ENCODE measurements around the gene PDZD7.

The PDZD7 gene

GRCh38 chr10:100985336-100985735, 45.6 kb downstream of the PDZD7 start:
- Histone ChIP-seq H3K4me1 (ENCODE audit: control insufficient read depth, insufficient read depth, low read length, poor library complexity, severe bottlenecking) (peaks cover 17% of the 10 kb centered on the region), H3K36me3 (ENCODE audit: control insufficient read depth, insufficient read depth, low read length) (peaks cover 24% of the 10 kb centered on the region), H3K27ac (ENCODE audit: insufficient read depth, low read length, poor library complexity, severe bottlenecking) (no peak overlapping the region), H3K27me3 (replicated peaks; ENCODE audit: control insufficient read depth, insufficient read depth, low read length, poor library complexity, severe bottlenecking) (no peaks in the 10 kb centered on the region), H3K4me3 (ENCODE audit: insufficient read depth, low read depth, low read length, poor library complexity, severe bottlenecking) (no peak overlapping the region), H3K9me3 (ENCODE audit: control insufficient read depth, low read length) (no peaks in the 10 kb centered on the region)
- DNase-seq, result no peak

- Histone ChIP-seq H3K9me3 (ENCODE audit: control insufficient read depth, low read length) (no peaks in the 10 kb centered on the region), H3K27ac (ENCODE audit: insufficient read depth, low read length, poor library complexity, severe bottlenecking) (no peak overlapping the region), H3K4me3 (ENCODE audit: insufficient read depth, low read depth, low read length, poor library complexity, severe bottlenecking) (no peak overlapping the region), H3K4me1 (ENCODE audit: control insufficient read depth, insufficient read depth, low read length, poor library complexity, severe bottlenecking) (peaks cover 17% of the 10 kb centered on the region), H3K27me3 (replicated peaks; ENCODE audit: control insufficient read depth, insufficient read depth, low read length, poor library complexity, severe bottlenecking) (no peaks in the 10 kb centered on the region), H3K36me3 (ENCODE audit: control insufficient read depth, insufficient read depth, low read length) (peaks cover 24% of the 10 kb centered on the region)
- no peak for DNase-seq
These were observed 46.2 kb downstream of the PDZD7 start for GRCh38 chr10:100984672-100985177.

- Histone ChIP-seq H3K4me1 (ENCODE audit: control insufficient read depth, insufficient read depth, low read length, poor library complexity, severe bottlenecking) (peaks cover 17% of the 10 kb centered on the region), H3K36me3 (ENCODE audit: control insufficient read depth, insufficient read depth, low read length) (peaks cover 25% of the 10 kb centered on the region), H3K27me3 (replicated peaks; ENCODE audit: control insufficient read depth, insufficient read depth, low read length, poor library complexity, severe bottlenecking) (no peaks in the 10 kb centered on the region), H3K4me3 (ENCODE audit: insufficient read depth, low read depth, low read length, poor library complexity, severe bottlenecking) (no peak overlapping the region), H3K9me3 (ENCODE audit: control insufficient read depth, low read length) (no peaks in the 10 kb centered on the region), H3K27ac (ENCODE audit: insufficient read depth, low read length, poor library complexity, severe bottlenecking) (no peak overlapping the region)
- no peak for DNase-seq
These were observed 46.9 kb downstream of the PDZD7 start for GRCh38 chr10:100983868-100984671.

GRCh38 chr10:100982916-100983830, 47.8 kb downstream of the PDZD7 start:
- no peak overlapping the region for H3K27ac ChIP-seq (ENCODE audit: insufficient read depth, low read length, poor library complexity, severe bottlenecking)

GRCh38 chr10:100981178-100981772, 49.7 kb downstream of the PDZD7 start:
- no peaks in the 10 kb centered on the region for H3K27me3 ChIP-seq (replicated peaks; ENCODE audit: control insufficient read depth, insufficient read depth, low read length, poor library complexity, severe bottlenecking)
- no peak for DNase-seq
- H3K36me3 ChIP-seq (ENCODE audit: control insufficient read depth, insufficient read depth, low read length), result peaks cover 28% of the 10 kb centered on the region

More at GRCh38 chr10:100982916-100983830, 47.8 kb downstream of the PDZD7 start:
- no peak for DNase-seq
- H3K4me1 ChIP-seq (ENCODE audit: control insufficient read depth, insufficient read depth, low read length, poor library complexity, severe bottlenecking), result peaks cover 15% of the 10 kb centered on the region
- H3K9me3 ChIP-seq (ENCODE audit: control insufficient read depth, low read length), result no peaks in the 10 kb centered on the region
- H3K36me3 ChIP-seq (ENCODE audit: control insufficient read depth, insufficient read depth, low read length), result peaks cover 28% of the 10 kb centered on the region
- no peak overlapping the region for H3K4me3 ChIP-seq (ENCODE audit: insufficient read depth, low read depth, low read length, poor library complexity, severe bottlenecking)
- no peaks in the 10 kb centered on the region for H3K27me3 ChIP-seq (replicated peaks; ENCODE audit: control insufficient read depth, insufficient read depth, low read length, poor library complexity, severe bottlenecking)

GRCh38 chr10:100980711-100981110, 50.2 kb downstream of the PDZD7 start:
- Histone ChIP-seq H3K27me3 (replicated peaks; ENCODE audit: control insufficient read depth, insufficient read depth, low read length, poor library complexity, severe bottlenecking) (no peaks in the 10 kb centered on the region), H3K4me3 (ENCODE audit: insufficient read depth, low read depth, low read length, poor library complexity, severe bottlenecking) (no peak overlapping the region), H3K27ac (ENCODE audit: insufficient read depth, low read length, poor library complexity, severe bottlenecking) (no peak overlapping the region), H3K4me1 (ENCODE audit: control insufficient read depth, insufficient read depth, low read length, poor library complexity, severe bottlenecking) (no peaks in the 10 kb centered on the region), H3K36me3 (ENCODE audit: control insufficient read depth, insufficient read depth, low read length) (peaks cover 28% of the 10 kb centered on the region), H3K9me3 (ENCODE audit: control insufficient read depth, low read length) (no peaks in the 10 kb centered on the region)
- no peak for DNase-seq

More at GRCh38 chr10:100981178-100981772, 49.7 kb downstream of the PDZD7 start:
- Histone ChIP-seq H3K27ac (ENCODE audit: insufficient read depth, low read length, poor library complexity, severe bottlenecking) (no peak overlapping the region), H3K4me3 (ENCODE audit: insufficient read depth, low read depth, low read length, poor library complexity, severe bottlenecking) (no peak overlapping the region), H3K9me3 (ENCODE audit: control insufficient read depth, low read length) (no peaks in the 10 kb centered on the region), H3K4me1 (ENCODE audit: control insufficient read depth, insufficient read depth, low read length, poor library complexity, severe bottlenecking) (peaks cover under 1% of the 10 kb centered on the region)

- no peak overlapping the region for H3K4me3 ChIP-seq (ENCODE audit: insufficient read depth, low read depth, low read length, poor library complexity, severe bottlenecking)
- DNase-seq, result no peak
- H3K4me1 ChIP-seq (ENCODE audit: control insufficient read depth, insufficient read depth, low read length, poor library complexity, severe bottlenecking), result no peaks in the 10 kb centered on the region
- H3K9me3 ChIP-seq (ENCODE audit: control insufficient read depth, low read length), result no peaks in the 10 kb centered on the region
- H3K27me3 ChIP-seq (replicated peaks; ENCODE audit: control insufficient read depth, insufficient read depth, low read length, poor library complexity, severe bottlenecking), result no peaks in the 10 kb centered on the region
- no peak overlapping the region for H3K27ac ChIP-seq (ENCODE audit: insufficient read depth, low read length, poor library complexity, severe bottlenecking)
- peaks cover 28% of the 10 kb centered on the region for H3K36me3 ChIP-seq (ENCODE audit: control insufficient read depth, insufficient read depth, low read length)
These were observed 50.6 kb downstream of the PDZD7 start for GRCh38 chr10:100980311-100980710.

GRCh38 chr10:100979791-100980272, 51.1 kb downstream of the PDZD7 start:
- no peak for DNase-seq
- H3K36me3 ChIP-seq (ENCODE audit: control insufficient read depth, insufficient read depth, low read length), result peaks cover 28% of the 10 kb centered on the region
- H3K4me3 ChIP-seq (ENCODE audit: insufficient read depth, low read depth, low read length, poor library complexity, severe bottlenecking), result no peak overlapping the region
- no peaks in the 10 kb centered on the region for H3K9me3 ChIP-seq (ENCODE audit: control insufficient read depth, low read length)
- H3K27me3 ChIP-seq (replicated peaks; ENCODE audit: control insufficient read depth, insufficient read depth, low read length, poor library complexity, severe bottlenecking), result no peaks in the 10 kb centered on the region
- H3K4me1 ChIP-seq (ENCODE audit: control insufficient read depth, insufficient read depth, low read length, poor library complexity, severe bottlenecking), result no peaks in the 10 kb centered on the region
- H3K27ac ChIP-seq (ENCODE audit: insufficient read depth, low read length, poor library complexity, severe bottlenecking), result no peak overlapping the region

GRCh38 chr10:100978901-100979195, 52.1 kb downstream of the PDZD7 start:
- Histone ChIP-seq H3K36me3 (ENCODE audit: control insufficient read depth, insufficient read depth, low read length) (peaks cover 28% of the 10 kb centered on the region), H3K9me3 (ENCODE audit: control insufficient read depth, low read length) (no peaks in the 10 kb centered on the region), H3K27me3 (replicated peaks; ENCODE audit: control insufficient read depth, insufficient read depth, low read length, poor library complexity, severe bottlenecking) (no peaks in the 10 kb centered on the region), H3K4me1 (ENCODE audit: control insufficient read depth, insufficient read depth, low read length, poor library complexity, severe bottlenecking) (no peaks in the 10 kb centered on the region), H3K27ac (ENCODE audit: insufficient read depth, low read length, poor library complexity, severe bottlenecking) (no peak overlapping the region), H3K4me3 (ENCODE audit: insufficient read depth, low read depth, low read length, poor library complexity, severe bottlenecking) (no peak overlapping the region)
- DNase-seq, result no peak
